ENCODE data around the gene UPF1. TPM values are rescaled to one million over a fixed set of nuclear protein-coding genes. Genes with fewer than 3 reads are reported as not detected.

The UPF1 gene
- total RNA-seq, 1 experiment from 2014 or later, result 78.8 TPM

DNA sequence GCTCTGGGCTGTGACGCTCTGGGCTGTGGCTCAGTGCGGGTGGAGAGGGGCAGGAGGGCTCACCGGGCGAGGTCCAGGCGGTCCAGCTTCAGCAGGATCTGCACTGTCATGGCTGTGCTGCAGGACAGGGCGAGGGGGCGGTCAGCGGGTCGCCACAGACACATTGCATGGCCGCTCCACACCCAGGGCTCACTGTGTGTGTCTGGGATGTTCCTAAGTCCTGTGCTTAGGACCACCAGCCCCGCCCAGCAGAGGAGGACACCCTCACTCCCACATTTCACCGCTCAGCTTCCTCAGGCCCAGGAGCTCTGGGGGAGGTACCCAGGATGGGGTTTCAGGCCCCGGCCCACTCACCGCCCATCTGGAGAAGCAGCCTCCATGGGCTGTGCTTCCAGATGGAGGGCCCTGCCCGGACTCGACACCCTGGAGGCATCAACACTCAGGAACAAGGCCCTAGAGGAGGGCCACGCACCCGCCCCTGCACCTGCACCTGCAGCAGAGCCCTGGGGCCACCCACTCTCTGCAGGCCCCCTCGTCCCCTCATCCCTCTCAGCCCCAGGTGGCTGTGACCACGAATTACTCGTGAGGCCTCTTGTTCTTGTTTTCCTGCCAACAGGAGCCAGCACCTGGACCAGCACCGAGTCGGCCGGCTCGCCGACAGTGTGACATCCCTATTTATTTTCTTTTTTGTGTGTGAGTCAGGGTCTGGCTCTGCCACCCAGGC is 73.9 kb downstream of the UPF1 start:
- Histone ChIP-seq H3F3A (ENCODE audit: insufficient read depth, low read depth) (peaks cover 11% of the 10 kb centered on the region; the same call in 1 of the 2 replicates), H3K4me2 (no peak overlapping the region), H3K4me1 (replicated peaks; ENCODE audit: insufficient read depth) (no peaks in the 10 kb centered on the region), H3K79me2 (ENCODE audit: low read depth) (no peaks in the 10 kb centered on the region), H3K4me3 (no peak overlapping the region), H3K9me3 (ENCODE audit: insufficient read depth, low read depth) (no peaks in the 10 kb centered on the region), H3K9me2 (ENCODE audit: insufficient read depth) (no peaks in the 10 kb centered on the region), H3K27ac (no peak overlapping the region), H4K20me1 (ENCODE audit: insufficient read depth) (peaks cover 38% of the 10 kb centered on the region), H3K27me3 (ENCODE audit: insufficient read depth, low read depth) (no peaks in the 10 kb centered on the region), H3K36me3 (ENCODE audit: low read depth) (peaks cover 21% of the 10 kb centered on the region; the same call in 1 of the 2 replicates), H2AFZ (no peak overlapping the region)
- POLR2A ChIA-PET (ENCODE audit: unreplicated experiment), result no interaction called here
- DNase-seq, result no peak
- intact Hi-C loops (cut with micrococcal nuclease; ENCODE audit: unreplicated experiment), result no loop called here
- BruUV-seq (replicated peaks), result no TSS peak
- CTCF ChIA-PET, result no interaction called here
- TF ChIP-seq EZH2 (IDR thresholded peaks at IDR 0.05; ENCODE audit: low read depth), result no peak
- TF ChIP-seq, protein P1, sequence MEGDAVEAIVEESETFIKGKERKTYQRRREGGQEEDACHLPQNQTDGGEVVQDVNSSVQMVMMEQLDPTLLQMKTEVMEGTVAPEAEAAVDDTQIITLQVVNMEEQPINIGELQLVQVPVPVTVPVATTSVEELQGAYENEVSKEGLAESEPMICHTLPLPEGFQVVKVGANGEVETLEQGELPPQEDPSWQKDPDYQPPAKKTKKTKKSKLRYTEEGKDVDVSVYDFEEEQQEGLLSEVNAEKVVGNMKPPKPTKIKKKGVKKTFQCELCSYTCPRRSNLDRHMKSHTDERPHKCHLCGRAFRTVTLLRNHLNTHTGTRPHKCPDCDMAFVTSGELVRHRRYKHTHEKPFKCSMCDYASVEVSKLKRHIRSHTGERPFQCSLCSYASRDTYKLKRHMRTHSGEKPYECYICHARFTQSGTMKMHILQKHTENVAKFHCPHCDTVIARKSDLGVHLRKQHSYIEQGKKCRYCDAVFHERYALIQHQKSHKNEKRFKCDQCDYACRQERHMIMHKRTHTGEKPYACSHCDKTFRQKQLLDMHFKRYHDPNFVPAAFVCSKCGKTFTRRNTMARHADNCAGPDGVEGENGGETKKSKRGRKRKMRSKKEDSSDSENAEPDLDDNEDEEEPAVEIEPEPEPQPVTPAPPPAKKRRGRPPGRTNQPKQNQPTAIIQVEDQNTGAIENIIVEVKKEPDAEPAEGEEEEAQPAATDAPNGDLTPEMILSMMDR (conservative IDR thresholded peaks at IDR 0.05), result no peak

DNA sequence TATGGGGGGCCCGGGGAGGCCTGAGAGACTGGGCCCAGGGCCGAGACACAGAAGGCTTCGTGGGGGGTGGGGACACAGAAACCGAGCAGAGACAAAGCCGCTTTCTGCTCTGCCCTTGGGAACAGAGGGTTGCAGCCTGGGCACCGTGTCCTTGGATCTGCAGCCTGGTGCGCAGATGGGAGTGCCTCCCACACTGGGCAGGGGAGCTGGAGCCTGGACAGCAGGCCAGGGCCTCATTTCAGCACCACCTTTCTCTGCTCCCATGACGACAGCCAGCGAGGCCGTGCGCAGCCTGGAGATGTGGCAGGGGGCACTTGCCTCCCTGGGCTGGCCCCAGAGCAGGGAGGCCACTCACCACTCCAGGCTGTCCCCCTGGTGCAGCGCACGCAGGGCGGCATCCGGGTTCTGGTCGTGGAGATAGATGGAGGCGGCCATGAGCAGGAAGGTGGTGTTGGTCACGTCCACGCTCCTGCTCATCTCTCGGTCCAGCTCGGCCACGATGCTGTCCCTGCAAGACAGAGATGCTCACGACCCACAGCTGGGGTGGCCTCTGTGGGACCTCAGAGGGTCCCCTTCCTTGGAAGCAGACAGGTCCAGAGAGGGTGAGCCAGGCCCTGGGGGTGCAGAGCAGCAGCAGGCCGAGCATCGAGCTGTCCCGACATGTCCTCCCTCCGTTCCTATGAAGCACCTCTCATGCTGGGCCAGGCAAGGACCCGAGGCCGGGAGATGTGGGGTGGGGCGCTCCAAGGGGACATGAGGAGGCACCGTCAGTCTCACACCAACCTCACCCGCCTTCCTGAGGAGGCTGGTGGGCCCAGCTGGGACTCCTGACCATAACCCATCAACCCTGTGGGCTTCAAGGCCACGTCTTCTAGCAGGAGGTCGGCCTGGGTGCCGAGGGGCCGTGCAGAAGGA is 75.1 kb downstream of the UPF1 start:
- BruUV-seq (replicated peaks), result no TSS peak
- H3F3A ChIP-seq (ENCODE audit: insufficient read depth, low read depth), result no peaks in the 10 kb centered on the region
- POLR2A ChIA-PET (ENCODE audit: unreplicated experiment), result no interaction called here
- H4K20me1 ChIP-seq (ENCODE audit: insufficient read depth), result peaks cover 37% of the 10 kb centered on the region
- CTCF ChIA-PET, result no interaction called here
- H3K79me2 ChIP-seq (ENCODE audit: low read depth), result no peaks in the 10 kb centered on the region
- 0 out of 2 replicates have a peak, but pooled peaks cover 16% of the 10 kb centered on the region for H3K36me3 ChIP-seq (ENCODE audit: low read depth)
- H3K27me3 ChIP-seq (ENCODE audit: insufficient read depth, low read depth), result no peaks in the 10 kb centered on the region
- H3K4me2 ChIP-seq, result no peak overlapping the region
- DNase-seq, result no peak
- intact Hi-C loops (cut with micrococcal nuclease; ENCODE audit: unreplicated experiment), result no loop called here
- no peaks in the 10 kb centered on the region for H3K9me3 ChIP-seq (ENCODE audit: insufficient read depth, low read depth)
- no peak overlapping the region for H3K27ac ChIP-seq
- H3K9me2 ChIP-seq (ENCODE audit: insufficient read depth), result no peaks in the 10 kb centered on the region
- TF ChIP-seq, protein P1 (conservative IDR thresholded peaks at IDR 0.05), result no peak
- TF ChIP-seq EZH2 (IDR thresholded peaks at IDR 0.05; ENCODE audit: low read depth), result no peak
- no peak overlapping the region for H2AFZ ChIP-seq
- H3K4me3 ChIP-seq, result no peak overlapping the region
- H3K4me1 ChIP-seq (replicated peaks; ENCODE audit: insufficient read depth), result no peaks in the 10 kb centered on the region

GRCh38 chr19:18908917-18909619 is 77.3 kb downstream of the UPF1 start:
- ChIA-PET CTCF (no interaction called here), POLR2A (ENCODE audit: unreplicated experiment) (interaction anchor here (0.6 kb wide), 1 partner anchor 10 kb away, joined by 10 read pairs; the partner anchor contains the start of genes COPE and DDX49)
- Histone ChIP-seq H2AFZ (no peak overlapping the region), H3K27ac (no peak overlapping the region), H3K27me3 (ENCODE audit: insufficient read depth, low read depth) (no peaks in the 10 kb centered on the region), H3K9me3 (ENCODE audit: insufficient read depth, low read depth) (no peaks in the 10 kb centered on the region), H3K79me2 (ENCODE audit: low read depth) (peaks cover 17% of the 10 kb centered on the region), H4K20me1 (ENCODE audit: insufficient read depth) (peaks cover 51% of the 10 kb centered on the region), H3K9me2 (ENCODE audit: insufficient read depth) (no peaks in the 10 kb centered on the region), H3K4me1 (replicated peaks; ENCODE audit: insufficient read depth) (no peaks in the 10 kb centered on the region), H3K4me3 (no peak overlapping the region), H3F3A (ENCODE audit: insufficient read depth, low read depth) (no peaks in the 10 kb centered on the region), H3K4me2 (no peak overlapping the region), H3K36me3 (ENCODE audit: low read depth) (0 out of 2 replicates have a peak, but pooled peaks cover 12% of the 10 kb centered on the region)
- intact Hi-C loops (cut with micrococcal nuclease; ENCODE audit: unreplicated experiment), result no loop called here
- DNase-seq, result no peak
- no peak for TF ChIP-seq EZH2 (IDR thresholded peaks at IDR 0.05; ENCODE audit: low read depth)
- TF ChIP-seq, protein P1 (conservative IDR thresholded peaks at IDR 0.05), result no peak
- no TSS peak for BruUV-seq (replicated peaks)
